Measurements from ENCODE around the gene LRRTM2. TPM values are rescaled to one million over a fixed set of nuclear protein-coding genes. Genes with fewer than 3 reads are reported as not detected.

The LRRTM2 gene
- polyA plus RNA-seq, 4 donors: 0.19 to 1.4 TPM; not detected in 2

Other genes with a start within 250 kb of the LRRTM2 start
- gene CTNNA1, start 121.9 kb downstream of the LRRTM2 start, polyA plus RNA-seq: 100 to 1,000 TPM; 145 to 286 (median 196) TPM